GM12801 (cell line): ENCODE data around the gene CRACR2A.

Experiments
- TF ChIP-seq, protein P1 (sequence below): IDR thresholded peaks from one replicate; pipeline ENCODE4 v1.5.1; 2011; ENCODE audit warnings: control low read depth; ENCODE audit not compliant: insufficient read length; ENCODE audit errors: extremely low read depth

CRACR2A gene

GRCh38 chr12:3727354-3727753 lies 25.6 kb downstream of the CRACR2A start:
- TF ChIP-seq, protein P1, sequence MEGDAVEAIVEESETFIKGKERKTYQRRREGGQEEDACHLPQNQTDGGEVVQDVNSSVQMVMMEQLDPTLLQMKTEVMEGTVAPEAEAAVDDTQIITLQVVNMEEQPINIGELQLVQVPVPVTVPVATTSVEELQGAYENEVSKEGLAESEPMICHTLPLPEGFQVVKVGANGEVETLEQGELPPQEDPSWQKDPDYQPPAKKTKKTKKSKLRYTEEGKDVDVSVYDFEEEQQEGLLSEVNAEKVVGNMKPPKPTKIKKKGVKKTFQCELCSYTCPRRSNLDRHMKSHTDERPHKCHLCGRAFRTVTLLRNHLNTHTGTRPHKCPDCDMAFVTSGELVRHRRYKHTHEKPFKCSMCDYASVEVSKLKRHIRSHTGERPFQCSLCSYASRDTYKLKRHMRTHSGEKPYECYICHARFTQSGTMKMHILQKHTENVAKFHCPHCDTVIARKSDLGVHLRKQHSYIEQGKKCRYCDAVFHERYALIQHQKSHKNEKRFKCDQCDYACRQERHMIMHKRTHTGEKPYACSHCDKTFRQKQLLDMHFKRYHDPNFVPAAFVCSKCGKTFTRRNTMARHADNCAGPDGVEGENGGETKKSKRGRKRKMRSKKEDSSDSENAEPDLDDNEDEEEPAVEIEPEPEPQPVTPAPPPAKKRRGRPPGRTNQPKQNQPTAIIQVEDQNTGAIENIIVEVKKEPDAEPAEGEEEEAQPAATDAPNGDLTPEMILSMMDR = no peak

DNA sequence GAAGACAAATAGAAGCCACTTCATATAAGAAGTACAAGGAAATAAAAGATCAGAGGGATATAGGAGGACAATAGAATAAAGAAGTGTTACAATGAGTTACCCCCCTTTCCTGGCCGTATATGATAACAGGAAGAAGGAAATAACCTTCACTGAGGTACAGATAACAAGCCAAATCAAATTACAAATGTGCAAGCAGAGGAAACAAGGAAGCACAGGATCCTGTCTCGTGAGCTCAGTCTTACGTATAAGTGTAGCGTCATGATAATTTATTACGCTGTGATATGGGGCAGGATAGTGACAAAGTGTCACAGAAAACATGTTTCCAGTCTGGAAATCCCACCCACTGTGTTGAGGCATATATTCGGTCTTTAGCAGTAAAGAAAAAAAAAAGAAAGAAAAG lies 26.5 kb downstream of the CRACR2A start:
- TF ChIP-seq, protein P1 = no peak

DNA sequence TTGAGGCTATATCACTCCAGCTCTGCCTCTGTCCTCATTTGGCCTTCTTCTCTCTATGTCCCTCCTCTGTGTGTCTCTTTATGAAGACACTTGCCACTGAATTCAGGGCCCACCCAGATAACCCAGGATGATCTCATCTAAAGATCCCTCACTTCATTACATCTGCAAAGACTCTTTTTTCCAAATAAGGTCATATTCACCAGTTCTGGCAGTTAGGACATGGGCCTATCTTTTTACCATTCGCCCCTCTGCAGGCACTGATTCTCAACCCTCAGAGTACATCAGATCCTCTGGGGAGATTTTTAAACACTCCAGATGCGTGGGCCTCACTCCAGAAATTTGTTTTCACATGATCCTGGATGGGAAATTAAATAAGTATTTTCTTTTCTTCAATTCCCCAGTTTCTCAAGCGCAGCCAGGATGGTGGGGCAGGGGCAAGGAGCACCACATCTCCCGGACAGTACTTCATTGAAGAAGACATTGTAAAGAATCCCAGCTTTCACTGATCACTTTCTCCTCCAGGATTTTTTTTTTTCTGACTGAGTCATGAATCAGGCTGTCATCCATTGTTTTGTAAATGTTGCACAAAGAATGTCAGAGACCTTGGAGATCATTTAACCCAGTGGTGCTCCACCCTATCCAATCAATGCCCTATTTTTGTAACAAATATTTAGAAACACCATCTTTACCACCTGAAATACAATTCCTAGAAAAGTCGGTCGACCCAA lies 27.4 kb downstream of the CRACR2A start:
- TF ChIP-seq, protein P1 = no peak

DNA sequence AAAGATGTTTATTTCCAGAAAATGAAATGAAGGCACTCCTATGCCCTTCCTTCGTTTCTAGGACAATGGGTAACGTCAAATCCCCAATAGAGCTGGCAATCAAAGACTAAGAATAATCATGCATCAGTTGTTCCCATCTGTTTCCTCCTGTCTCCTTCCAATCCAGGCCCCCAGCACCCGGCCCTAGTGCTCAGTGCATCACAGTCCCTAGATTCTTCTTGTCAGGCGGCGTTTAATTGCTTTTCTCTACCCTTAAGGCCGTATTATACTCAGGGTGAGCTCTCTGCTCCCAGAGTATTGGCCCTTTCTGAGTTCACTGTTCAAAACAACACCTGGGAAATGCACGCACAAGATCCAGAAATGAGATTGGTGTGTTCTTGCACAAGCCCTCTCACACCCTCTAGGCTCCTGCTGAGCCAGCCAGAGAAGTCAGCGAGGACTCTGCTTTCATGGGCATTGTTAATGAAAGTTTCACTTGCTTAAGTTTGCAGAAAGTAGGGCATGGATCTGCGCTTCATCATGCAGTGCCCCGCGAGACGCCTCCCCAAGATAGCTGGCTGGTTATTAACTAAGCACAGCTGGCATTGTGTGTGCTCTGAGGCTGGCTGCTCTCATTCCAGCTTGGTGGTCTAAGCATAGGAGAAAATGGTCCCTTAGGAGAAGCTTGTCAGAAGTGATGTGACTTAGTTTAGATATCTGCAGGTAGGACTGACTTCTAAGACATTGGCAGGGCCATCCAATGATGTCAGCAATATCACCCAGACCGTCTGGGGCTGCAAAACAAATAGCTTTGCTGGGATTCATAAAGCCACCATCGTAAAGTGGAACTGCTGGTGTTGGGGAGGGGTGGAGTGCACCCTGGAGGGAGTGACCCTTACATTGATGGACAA lies 28.7 kb downstream of the CRACR2A start:
- TF ChIP-seq, protein P1 = no peak

DNA sequence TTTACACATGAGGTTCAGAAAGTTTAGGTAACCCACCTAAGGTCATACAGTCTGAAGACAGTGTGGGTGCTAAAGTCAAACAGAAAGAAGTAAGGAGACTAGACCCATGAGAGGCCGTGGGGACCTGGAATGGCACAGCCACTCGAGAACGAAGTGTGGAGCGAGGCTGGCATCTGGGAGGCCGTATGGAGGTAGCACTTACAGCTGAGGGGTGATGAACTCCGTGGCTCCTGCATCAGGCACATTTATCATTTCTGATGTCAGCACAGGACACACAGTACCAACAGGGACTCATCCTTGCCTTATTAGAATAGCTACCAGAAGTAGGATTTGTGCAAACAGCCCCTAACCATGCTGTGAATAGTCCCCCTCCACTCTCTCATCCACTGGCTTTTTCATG lies 30.5 kb downstream of the CRACR2A start:
- TF ChIP-seq, protein P1 = no peak

DNA sequence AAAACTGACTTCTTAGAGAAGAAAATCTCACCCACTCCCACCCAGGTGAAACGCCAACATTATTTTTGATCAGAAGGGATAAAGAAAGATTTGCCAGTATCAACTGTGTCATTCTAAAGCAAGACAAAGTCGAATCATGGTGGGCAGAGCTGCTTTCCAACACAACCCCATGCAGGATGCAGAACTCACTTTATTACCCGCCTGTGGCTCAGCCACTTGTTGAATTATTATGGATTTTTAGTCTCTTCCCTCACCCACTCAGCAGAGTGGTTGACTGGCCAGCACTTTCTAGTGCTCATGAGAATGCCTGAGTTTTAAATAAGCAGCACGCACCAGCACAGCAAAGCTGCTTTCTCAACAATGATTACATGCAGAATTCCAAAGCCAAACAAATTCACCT lies 32.1 kb downstream of the CRACR2A start:
- TF ChIP-seq, protein P1 = no peak

DNA sequence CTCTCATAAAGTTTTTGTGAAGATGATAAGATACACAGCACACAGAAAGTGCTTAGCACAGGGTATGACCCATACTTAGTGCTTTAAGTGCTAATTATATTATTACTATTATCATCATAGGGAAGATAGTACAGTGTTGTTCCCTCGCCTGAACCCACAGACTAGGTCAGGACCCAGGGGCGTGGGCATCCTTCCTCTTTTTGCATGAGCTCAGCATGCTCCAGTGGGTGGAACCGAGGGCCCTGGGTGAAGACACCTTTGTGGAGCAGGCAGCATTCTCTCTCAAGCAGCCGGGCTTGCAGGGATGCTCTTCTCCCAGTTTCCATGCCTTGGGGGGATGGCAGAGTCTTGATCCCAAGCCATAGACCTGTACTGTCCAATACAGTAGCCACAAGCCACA lies 34.8 kb downstream of the CRACR2A start:
- TF ChIP-seq, protein P1 = no peak
